K562 (cell line): Measurements from ENCODE around the gene ZNF615. TPM values are rescaled to one million over a fixed set of nuclear protein-coding genes. Genes with fewer than 3 reads are reported as not detected.

Source experiments
- ARID2 ChIP-seq: fragments of 450-650 bp; IDR thresholded peaks from 2 replicates; pipeline ENCODE4 v1.6.1; 2017; ENCODE audit warnings: antibody characterized with exemption, mild to moderate bottlenecking
- ARID4B ChIP-seq: sonication (generic); formaldehyde crosslinking; IDR thresholded peaks from 2 replicates; pipeline ENCODE4 v1.8.0; 2022; ENCODE audit warnings: mild to moderate bottlenecking, missing genetic modification reagents
- E4F1 ChIP-seq: fragments of 250-450 bp; sonication (Bioruptor Pico); IDR thresholded peaks from 2 replicates; pipeline ENCODE4 v1.5.0; 2021; ENCODE audit warnings: mild to moderate bottlenecking, borderline replicate concordance
- HNRNPLL ChIP-seq: fragments of 200-400 bp; formaldehyde crosslinking; IDR thresholded peaks from 2 replicates; pipeline ENCODE4 v1.6.1; 2017; ENCODE audit warnings: low read length, low read depth, mild to moderate bottlenecking; ENCODE audit not compliant: poor library complexity, severe bottlenecking
- IRF2 ChIP-seq: sonication (generic); formaldehyde crosslinking; IDR thresholded peaks from 2 replicates; pipeline ENCODE4 v1.8.1; 2022; ENCODE audit warnings: mild to moderate bottlenecking, missing genetic modification reagents
- NCOA4 ChIP-seq: fragments of 450-650 bp; IDR thresholded peaks from 2 replicates; pipeline ENCODE4 v1.6.1; 2018; ENCODE audit warnings: mild to moderate bottlenecking; ENCODE audit not compliant: partially characterized antibody
- PHF8 ChIP-seq: fragments of 200-600 bp; sonication (generic); IDR thresholded peaks from 2 replicates; pipeline ENCODE4 v1.6.1; 2012; ENCODE audit warnings: mixed run types, mild to moderate bottlenecking, inconsistent platforms, low read length, moderate library complexity, borderline replicate concordance
- SIX5 ChIP-seq, 2 experiments: IDR thresholded peaks; 2 replicates each; pipeline ENCODE4 v1.6.1; 2011; ENCODE audit warnings: low read length in 2 of 2, borderline replicate concordance in 1 of 2, low read depth in 1 of 2, mild to moderate bottlenecking in 1 of 2, moderate library complexity in 1 of 2; ENCODE audit not compliant: insufficient read depth in 1 of 2
- ZBTB12 ChIP-seq: fragments of 250-450 bp; sonication (Bioruptor Pico); IDR thresholded peaks from 2 replicates; pipeline ENCODE4 v1.4.0; 2020
- ZFP30 ChIP-seq: fragments of 250-450 bp; sonication (Bioruptor Pico); IDR thresholded peaks from 2 replicates; pipeline ENCODE4 v1.8.0; 2022; ENCODE audit warnings: moderate library complexity, mild to moderate bottlenecking, inconsistent platforms, borderline replicate concordance
- ZFP91 ChIP-seq: sonication (generic); formaldehyde crosslinking; IDR thresholded peaks from 2 replicates; pipeline ENCODE4 v1.8.0; 2022; ENCODE audit warnings: mild to moderate bottlenecking, missing genetic modification reagents
- ZNF175 ChIP-seq: fragments of 200-800 bp; sonication (Bioruptor generic); IDR thresholded peaks from 2 replicates; pipeline ENCODE4 v1.6.1; 2016; ENCODE audit warnings: low read depth, mild to moderate bottlenecking, missing genetic modification characterization, missing compliant biosample characterization
- ZNF263 ChIP-seq: sonication (generic); formaldehyde crosslinking; IDR thresholded peaks from 2 replicates; pipeline ENCODE4 v1.8.0; 2022; ENCODE audit warnings: mild to moderate bottlenecking, missing genetic modification reagents, borderline replicate concordance
- ZNF511 ChIP-seq: sonication (generic); formaldehyde crosslinking; IDR thresholded peaks from 2 replicates; pipeline ENCODE4 v1.8.0; 2022; ENCODE audit warnings: mild to moderate bottlenecking, missing genetic modification reagents
- polyA plus RNA-seq, 8 experiments: library from polyadenylated mRNA; depleted of rRNA in 4 of 8; stranded (reverse) in 5 of 8; unstranded in 3 of 8; fragments of >200 nt; fragmentation: Nextera tagmentation in 2 of 8; fragmentation: Illumina TruSeq in 1 of 8; extraction: Ambion mirVana in 2 of 8; extraction: Trizol in 1 of 8; gene quantifications; 2 replicates each; pipeline versions ENCODE4 v1.2.1 to v1.2.3, GENCODE V29; 2011 to 2014; ENCODE audit warnings: inconsistent platforms in 1 of 8, missing spikeins in 1 of 8
- total RNA-seq, 7 experiments: library from RNA; depleted of rRNA in 6 of 7; stranded (reverse); fragments of >200 nt in 6 of 7; fragmentation: Illumina TruSeq in 2 of 7; extraction: Trizol in 2 of 7; gene quantifications; 2 replicates each; pipeline versions ENCODE4 v1.2.1 to v1.2.3, GENCODE V29; 2011 to 2021; ENCODE audit warnings: low replicate concordance in 1 of 7

The ZNF615 gene
- total and polyA plus RNA-seq, 9 of the 15 experiments (the other 6 are each of a cell fraction or from before 2014, with no cell fraction given), result 1.2 to 4.4 (median 2.7) TPM

- TF ChIP-seq ARID4B (CRISPR knock-in tag) (peak; percentile 62; the same call in 1 of the 2 replicates), ZNF511 (peak; percentile 69; the same call in 1 of the 2 replicates), NCOA4 (no peak), ZFP91 (CRISPR knock-in tag) (no peak), HNRNPLL (peak; percentile 70), SIX5 (IDR thresholded peaks at IDR 0.05; ENCODE audit: borderline replicate concordance in 1 of 2, insufficient read depth in 1 of 2, low read depth in 1 of 2, low read length in 2 of 2) (peak; percentile 51 to 53; a peak in 3 of 4 replicates), ZNF263 (CRISPR knock-in tag) (no peak), ARID2 (no peak), PHF8 (peak; percentile 61; the same call in 1 of the 2 replicates), ZFP30 (no peak), ZNF175 (CRISPR knock-in tag) (0 out of 2 replicates have a peak, but pooled peaks have one; percentile 71), E4F1 (CRISPR knock-in tag) (peak; percentile 78; the same call in 1 of the 2 replicates), ZBTB12 (no peak), IRF2 (no peak)
These were observed 21.4 kb downstream of the ZNF615 start, which contains the start of gene ZNF350 (continued) for GRCh38 chr19:51986309-51987291.
